Activated CD4-positive, alpha-beta T cell treated with anti-CD3 and anti-CD28 coated beads for 4 hours (primary cell): ENCODE data around the gene APLF.
"Not testable (repeated sequence)": the region's sequence is repeated elsewhere in the genome, so short reads cannot be mapped to it uniquely, and the experiment has no call there.

Source experiments
- DNase-seq, 2 donors: peaks; one replicate each; pipeline ENCODE4 v3.0.0-alpha.2; 2020

Gene APLF

DNA sequence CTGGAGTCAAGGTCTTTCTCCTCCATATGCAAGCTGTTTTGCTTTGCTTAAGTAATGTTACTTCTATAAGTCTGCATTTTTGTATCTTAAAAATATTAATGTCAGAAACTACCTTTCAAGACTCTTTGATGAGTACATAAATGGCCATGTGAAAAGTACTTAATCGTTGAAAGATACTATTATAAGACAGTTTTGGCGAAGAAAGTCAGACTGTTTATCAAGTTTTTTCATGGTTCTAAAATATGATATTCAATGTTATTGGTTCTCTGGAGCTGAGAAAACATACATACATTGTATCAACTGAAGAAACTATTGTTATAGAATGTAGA is 25.4 kb upstream of the APLF start:
- no peak for DNase-seq

DNA sequence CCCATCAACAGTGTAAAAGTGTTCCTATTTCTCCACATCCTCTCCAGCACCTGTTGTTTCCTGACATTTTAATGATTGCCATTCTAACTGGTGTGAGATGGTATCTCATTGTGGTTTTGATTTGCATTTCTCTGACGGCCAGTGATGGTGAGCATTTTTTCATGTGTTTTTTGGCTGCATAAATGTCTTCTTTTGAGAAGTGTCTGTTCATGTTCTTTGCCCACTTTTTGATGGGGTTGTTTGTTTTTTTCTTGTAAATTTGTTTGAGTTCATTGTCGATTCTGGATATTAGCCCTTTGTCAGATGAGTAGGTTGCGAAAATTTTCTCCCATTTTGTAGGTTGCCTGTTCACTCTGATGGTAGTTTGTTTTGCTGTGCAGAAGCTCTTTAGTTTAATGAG is 21.0 kb upstream of the APLF start:
- DNase-seq: not testable (repeated sequence)

DNA sequence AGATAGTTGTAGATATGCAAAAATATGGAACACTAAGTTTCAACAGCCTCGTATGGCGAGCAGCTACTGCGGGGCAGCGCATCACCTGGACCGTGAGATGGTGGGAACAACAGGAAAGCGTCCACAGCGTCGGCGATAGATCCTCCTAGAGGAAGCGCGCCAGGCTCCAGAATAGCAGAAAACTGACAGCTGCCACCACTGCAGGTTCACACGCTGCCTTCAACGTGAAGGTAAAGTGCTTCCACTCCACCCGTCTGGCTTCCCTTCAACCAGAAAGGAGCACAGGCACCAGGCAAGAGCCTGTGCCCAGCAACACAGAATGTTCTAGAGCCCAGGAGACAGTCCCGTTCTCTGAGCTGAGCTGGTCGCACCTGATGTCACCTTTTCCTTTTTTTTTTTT is 20.3 kb upstream of the APLF start:
- no peak for DNase-seq

DNA sequence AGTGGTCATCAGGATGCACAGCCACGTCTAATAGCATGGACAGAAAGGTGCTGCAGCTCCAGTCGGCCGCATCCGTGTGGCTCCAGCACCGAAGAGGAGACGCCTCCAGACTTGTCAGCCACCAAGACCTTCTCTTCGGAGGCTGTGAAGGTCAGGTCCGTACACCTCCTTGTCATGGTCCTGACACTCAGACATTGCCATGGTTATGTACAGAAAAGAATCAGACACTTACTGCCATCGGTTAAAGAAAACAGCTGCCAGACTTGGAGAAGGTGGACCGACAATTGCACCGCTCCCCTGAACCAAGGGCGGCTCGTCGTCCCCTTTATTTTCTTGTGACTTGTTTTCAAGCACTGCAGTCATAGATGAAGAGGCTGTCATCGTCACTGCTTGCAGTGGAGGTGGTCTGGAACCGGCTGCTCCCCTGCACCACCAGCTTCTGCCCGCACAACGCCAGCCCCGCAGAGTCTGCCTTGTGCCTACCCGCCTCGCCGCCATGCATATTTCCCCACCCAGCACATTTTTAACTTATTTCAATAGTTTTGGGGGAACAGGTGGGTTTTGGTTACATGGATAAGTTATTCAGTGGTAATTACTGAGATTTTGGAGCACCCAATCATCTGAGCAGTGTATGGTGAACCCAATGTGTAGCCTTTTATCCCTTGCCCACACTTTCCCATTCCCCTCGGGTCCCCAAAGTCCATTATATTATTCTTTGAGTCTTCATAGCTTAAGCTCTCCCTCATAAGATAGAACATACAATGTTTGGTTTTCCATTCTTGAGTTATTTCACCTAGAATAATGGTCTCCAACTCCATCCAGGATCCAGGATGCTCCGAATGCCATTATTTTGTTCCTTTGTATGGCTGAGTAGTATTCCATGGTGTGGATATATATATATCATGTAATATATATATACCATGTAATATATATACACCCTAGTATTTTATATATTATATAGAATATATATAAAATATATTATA is 18.4 kb upstream of the APLF start:
- DNase-seq: no peak

DNA sequence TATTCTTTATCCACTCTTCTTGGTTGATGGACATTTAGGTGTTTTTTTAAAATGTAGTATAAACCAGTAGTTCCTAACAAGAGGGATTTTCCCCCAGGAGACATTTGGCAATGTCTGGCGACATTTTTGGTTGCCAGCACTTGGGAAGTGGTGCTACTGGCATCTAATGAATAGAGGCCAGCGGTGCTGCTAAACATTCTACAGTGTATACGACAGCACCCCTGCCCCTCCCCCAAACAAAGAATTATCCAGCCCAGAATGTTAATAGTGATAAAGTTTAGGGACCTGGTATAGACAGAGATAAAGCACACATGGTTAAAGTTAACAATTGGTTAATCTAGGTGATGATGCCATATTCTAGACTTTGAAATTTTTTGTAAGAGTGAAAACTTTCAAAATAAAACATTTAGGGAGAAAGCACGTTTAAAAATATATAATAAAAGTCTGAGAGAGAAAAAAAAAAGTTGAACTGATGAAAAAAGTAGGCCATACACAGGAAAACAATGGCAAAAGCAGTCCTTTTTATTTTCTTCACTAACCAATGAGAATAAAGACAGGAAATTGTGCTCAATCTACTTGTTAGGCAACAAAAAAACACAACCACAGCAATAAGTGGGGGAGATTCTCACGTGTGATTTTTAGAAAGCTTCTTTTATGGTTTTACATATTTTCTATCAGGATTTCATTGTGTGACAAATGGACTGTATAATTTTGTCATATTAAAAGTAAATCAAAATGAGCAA is 15.1 kb upstream of the APLF start:
- no peak for DNase-seq

DNA sequence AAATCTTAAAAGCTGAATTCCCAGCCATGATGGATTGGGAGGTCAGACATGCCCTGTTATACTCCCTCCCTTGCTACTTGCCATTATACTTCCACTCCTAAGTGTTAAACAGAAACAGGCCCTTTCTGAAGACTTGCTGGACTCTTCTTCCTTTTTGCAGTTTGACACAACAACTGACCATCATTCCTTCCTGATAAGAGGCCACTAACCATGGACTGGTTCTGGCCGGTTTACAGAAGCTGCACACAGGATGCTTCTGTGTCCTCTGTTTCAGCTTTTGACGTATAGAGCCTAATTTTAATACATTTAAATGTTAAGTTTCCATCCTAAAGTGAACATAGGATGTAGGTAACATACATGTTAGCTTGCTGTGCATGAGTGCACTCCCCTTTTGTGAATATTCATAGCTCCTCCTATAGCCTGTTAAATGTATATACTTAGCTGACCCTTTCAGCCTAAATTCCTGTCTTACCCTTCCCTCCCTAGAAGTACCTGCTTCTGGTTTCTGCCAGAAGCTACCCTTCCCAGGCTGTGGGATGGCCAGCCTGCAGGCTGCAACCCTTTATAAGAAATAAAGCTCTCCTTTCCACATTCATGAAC is 13.5 kb upstream of the APLF start:
- no peak for DNase-seq

DNA sequence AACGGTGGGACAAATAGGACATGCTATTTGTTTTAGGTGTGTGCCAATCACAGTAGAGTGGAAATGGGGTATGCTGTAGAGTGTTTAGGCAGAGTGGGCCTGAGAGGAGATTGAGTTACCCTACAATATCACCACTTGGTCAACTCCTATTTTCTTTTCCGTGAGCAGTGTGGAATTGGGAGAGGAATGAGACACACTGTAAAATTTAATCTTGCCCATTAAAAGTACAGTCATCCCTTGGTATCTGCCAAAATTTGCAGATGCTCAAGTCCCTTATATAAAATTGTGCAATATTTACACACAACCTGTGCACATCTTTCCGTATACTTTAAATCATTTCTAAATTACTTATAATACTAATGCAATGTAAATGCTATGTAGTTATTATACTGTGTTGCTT is 12.7 kb upstream of the APLF start:
- no peak for DNase-seq

DNA sequence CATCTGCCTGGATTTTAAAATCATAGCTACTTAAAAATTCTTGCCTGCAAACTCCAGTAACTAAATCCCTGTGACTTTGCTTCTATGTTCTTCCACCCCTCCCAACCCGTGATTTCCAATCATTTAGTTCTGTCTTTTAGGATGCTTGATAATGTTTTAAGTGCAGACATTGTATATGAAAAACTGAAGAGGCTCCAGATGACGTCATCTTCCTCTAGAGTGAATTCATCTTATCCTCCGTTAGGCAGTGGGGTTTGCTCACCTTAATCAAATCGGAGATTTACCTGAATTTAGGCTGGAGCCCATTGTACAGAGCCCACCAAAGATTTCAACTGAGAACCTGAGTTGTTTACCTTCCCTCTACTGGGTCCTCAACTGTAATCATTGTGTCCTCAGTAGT is 11.2 kb upstream of the APLF start:
- no peak for DNase-seq

DNA sequence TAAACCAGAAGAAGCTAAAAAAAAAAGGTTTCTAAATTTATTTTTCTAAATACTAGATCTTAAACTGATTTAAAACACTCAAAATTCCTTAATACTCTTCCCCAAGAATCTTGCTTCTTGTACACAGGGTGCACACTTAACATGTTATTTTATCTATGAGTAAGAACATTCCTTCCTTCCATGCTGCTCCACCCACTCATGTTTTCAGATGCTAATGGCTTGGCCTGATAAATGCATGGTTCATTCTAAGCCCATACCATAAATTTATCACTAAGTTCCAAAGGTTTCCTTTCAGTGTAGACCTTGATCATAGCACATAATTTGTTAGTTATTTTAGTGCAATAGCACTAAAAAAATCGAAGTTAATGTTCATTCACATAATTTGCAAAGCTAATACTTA is 8.4 kb upstream of the APLF start:
- no peak for DNase-seq

DNA sequence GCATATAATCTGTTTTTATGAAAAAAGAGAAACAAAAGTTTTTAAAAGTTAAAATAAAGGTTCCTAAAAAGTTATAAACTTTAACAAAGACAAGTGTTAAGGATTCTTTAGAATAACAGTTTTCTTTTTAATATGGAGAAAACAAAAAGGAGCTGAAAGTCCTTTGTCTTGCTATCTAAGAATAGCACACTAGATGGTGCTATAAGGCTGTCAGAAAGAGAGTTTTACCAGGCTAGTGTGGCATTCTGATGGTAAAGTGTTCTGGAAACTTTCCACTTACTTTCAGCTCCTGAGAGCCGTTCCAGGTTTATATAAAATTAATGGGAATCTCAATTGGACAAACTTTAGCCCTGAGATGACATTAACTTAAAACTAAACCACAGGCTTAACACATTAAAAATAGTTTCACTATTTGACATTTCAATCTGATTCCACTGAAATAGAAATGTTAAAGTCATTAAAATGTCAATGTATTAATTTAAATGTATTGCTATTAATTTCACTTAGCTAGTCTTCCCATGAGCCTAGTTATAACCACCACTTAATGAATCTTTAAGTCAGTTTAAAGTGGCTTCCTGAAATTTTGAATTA is 4.0 kb upstream of the APLF start:
- no peak for DNase-seq

DNA sequence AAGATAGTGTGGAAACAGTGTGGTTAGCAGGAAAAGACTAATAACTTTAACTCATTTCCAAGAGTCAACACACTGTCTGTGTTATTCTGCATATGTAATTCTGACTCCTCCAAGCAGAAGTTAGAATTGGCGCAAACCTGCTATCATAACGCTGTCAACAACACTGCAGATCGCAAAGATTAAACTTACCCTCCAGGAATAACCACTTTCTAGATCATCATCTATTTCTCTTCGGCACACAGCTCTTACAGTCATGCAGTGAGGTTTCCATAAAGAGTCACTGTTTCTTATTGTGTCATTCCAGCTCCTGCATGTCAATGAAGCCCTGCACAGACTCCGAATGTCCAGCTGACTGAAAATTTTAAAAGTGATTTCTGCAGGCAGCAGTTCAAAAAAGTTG is 2.7 kb upstream of the APLF start:
- DNase-seq: no peak

DNA sequence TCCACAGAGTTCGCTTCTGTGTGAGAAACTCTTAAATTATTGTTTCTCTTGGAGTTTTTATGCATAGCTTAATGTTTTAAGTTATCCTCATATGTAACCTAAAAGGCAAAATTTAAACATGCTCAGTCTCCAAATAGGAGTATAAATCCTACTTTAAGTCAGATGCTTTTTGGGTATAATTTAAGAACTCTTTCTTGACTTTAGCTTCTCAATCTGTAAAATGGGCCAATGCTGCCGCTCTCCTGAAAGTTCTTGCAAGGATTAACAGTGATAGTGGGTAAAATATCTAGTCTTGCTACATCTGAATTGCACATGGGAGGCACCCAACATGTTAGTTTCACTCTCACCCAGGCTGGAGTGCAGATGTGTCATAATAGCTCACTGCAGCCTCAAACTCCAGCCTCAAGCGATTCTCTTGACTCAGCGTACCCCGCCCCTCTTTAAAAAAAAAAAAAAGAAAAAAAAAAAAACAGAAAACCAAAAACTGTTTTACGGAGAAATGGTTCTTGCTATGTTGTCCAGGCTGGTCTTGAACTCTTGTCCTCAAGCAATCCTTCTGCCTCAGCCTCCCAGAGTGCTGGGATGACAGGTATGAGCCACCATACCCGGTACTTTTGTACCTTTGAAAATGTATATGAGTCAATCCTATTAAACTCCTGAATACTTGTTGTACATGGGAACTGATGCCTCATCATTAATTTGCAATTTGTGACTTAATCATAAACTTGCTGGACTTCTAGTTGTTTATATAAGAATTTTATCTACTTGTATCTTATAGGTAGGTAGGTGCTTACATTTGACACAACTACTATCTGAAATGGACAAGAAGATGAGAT is 2.1 kb upstream of the APLF start:
- peak; percentile 25 to 33 for DNase-seq

DNA sequence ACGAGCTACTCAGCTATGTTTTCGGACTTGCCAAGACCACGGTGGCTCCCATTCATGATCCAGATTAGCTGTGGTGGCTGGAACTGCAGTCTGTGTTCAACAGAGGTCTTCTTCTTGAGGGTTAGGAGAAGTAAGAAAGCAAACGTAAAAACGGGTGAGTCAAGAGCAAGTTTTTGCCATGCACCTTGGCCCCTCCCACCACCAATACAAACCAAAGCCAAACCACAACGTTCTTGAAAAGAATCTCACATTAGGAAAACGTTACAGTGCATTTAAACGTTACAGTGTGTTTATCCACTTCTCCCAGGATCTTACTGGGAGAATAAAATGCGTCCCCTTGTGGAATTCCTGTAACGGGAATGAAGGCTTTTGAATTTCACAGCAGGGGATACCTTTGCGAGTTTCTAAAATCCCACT is 1.0 kb upstream of the APLF start:
- peak; percentile 65 to 67 for DNase-seq

DNA sequence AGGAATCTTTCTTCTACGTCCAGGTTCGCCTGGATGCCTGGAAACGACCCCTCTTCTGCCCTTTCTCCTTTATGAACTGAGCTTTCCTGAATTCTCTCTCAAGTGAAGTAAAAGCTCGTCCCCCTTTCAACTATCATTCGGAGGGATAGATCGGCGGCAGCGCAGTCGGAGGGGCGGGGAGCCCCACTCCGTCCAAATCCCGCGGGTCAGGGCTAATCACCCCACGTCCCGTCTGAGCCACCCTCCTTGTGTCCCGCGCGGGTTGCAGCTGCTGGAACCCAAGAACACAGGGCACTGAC is 658 bp upstream of the APLF start:
- DNase-seq: no peak

DNA sequence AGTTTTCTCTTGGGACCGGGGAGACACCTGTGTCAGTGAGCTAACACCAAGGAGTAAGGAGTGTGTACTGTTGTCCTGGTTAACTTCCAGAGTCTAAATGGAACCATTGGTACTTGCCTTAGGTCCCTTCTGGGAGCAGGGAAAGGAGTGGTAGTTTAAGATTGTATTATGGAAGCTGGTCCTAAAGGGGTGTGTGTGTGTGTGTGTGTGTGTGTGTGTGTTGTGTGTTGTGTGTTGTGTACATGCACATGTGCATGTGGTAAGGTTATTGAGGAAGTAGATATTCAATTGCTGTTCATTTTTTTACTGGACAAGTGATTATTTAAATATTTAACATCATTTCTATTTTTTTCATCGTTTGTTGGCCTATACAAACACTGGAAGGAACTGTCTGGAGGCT is 1.4 kb downstream of the APLF start:
- no peak for DNase-seq

DNA sequence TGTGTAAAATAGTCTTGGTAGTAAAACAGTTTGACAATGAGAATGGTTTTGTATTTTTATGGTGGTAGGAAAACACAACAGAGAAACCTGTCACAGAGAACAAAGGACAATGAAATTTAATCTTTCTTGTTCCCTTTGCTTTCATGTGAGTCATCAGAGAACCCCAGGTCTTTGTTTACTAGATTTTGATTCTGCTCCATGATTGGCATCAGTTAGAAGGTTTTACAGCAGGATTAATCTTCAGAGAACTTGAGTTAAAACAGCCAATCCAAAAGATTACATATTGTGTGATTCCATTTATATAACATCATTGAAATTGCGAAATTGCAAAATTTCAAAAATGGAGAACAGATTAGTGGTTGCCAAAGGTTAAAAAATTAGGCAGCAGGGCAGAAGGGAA is 2.5 kb downstream of the APLF start:
- DNase-seq: no peak

DNA sequence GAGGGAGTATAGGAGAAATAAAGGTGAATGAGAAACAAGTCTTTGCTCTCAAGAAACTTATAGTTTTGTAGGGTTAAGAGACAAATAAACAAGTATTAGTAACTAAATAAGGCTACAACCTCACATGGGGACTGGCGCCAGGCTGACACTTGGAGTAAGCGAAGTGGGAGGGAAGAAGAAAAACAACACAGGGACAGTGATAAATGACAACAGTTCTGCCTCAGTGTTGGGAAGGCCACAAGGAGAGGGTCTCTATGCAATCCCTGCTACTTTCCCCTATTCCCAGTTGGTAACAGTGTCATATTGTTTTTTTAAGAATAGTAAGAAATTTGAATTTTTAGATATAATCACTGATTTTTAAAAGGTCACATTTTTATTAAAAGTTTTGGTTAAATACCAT is 4.0 kb downstream of the APLF start:
- DNase-seq: no peak

DNA sequence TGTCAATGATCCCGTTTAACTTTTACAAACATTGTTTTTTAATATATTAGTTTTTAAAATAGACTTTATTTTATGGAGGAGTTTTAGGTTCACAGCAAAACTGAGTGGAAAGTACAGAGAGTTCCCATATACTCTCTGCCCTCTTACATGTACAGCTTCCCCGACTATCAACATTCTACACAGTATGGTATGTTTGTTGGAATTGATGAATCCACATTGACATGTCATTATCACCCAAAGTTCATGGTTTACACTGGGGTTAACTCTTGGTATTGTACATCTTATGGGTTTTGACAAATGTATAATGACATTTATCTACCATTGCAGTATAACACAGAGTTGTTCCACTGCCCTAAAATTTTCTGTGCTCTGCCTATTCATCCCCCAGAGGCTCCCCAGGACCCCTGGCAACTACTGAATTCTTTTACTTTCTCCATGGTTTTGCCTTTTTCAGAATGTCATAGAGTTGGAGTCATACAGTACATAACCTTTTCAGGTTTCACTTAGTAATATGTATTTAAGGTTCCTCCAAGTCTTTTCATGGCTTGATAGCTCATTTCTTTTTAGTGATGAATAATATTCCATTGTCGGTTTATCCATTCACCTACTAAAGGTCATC is 5.5 kb downstream of the APLF start:
- DNase-seq: no peak

DNA sequence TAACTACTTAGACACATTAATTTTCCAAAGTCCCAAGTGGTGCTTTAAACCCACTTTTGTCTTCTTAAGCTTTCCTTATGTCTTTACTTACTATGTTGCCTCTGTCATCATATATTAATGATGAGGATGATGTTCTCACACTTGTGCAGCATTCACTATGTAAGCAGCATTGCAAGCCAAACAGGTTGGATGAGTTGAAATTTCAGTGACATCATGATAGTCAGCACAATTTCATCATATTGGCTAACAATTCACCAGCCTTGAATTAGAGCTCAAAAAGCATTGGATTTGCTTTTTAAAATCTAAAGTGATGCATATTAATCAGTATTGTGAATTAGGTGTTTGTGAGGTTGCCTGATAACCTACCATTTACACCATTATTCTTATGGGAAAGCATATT is 7.7 kb downstream of the APLF start:
- no peak for DNase-seq

DNA sequence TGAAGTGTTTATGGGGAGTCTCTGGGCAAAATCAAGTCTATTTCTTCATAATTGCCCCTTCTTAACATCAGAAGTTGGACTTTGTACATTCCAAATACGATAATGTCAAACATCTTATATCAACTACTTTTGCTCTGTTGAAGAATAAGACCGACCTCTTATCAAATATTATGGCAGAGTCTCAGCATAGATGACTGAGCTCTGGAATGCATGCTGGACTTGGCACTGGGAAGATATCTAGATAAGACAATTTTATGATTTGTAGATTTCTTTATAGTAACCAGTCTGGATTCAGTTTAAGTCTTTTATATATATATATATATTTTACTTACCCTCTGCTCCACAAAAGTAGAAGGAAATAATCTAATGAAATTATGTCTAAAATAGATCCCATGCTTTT is 8.2 kb downstream of the APLF start:
- DNase-seq: no peak

DNA sequence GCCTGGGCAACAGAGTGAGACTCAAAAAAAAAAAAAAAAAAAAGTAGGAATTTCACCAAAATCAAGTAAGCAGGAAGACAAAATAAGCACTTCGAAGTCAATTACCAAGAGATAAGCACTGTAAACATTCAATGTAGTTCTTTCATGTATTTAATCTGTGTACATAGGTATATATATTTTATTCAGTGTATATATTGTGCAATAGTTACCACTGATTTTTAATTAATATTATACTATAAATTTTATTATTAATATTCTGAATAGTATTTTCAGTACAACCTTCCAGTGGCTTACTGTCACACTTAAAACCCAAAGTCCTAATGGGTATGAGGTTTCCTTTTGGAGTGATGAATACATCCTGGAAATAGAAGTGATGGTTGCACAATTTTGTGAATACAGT is 9.1 kb downstream of the APLF start:
- no peak for DNase-seq

DNA sequence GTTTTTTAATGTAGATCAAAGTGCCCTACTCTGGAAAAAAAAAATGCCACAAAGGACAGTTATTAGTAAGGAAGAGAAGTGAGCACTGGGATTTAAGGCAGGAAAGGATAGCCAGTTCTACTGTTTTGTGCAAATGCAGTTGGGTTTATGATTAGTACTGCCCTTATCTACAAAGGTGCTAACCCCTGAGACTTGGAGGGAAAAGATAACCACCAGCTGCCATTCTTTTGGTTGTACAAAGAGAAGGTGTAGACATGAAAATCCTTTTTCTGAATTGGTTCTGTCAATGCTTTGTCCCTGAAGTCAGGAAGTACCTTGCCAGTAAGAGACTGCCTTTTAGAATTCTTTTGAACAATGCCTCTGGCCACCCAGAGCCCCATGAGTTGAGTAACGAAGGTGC is 11.3 kb downstream of the APLF start:
- no peak for DNase-seq
